Astrocyte (in vitro differentiated cells and primary cell): Measurements from ENCODE around the gene ASPG.

Source experiments
- EZH2 ChIP-seq: IDR thresholded peaks from 2 replicates; pipeline ENCODE4 v1.6.1; 2012; ENCODE audit warnings: mild to moderate bottlenecking, low read length, inconsistent platforms; ENCODE audit not compliant: insufficient read depth
- TF ChIP-seq, protein P1 (sequence below): IDR thresholded peaks from 2 replicates; pipeline ENCODE4 v1.5.1; 2011; ENCODE audit warnings: low read depth, mild to moderate bottlenecking, inconsistent platforms, low read length, moderate library complexity; ENCODE audit not compliant: insufficient read depth

GRCh38 chr14:104147346-104148125 lies 62.0 kb downstream of the ASPG start:
- TF ChIP-seq, protein P1, sequence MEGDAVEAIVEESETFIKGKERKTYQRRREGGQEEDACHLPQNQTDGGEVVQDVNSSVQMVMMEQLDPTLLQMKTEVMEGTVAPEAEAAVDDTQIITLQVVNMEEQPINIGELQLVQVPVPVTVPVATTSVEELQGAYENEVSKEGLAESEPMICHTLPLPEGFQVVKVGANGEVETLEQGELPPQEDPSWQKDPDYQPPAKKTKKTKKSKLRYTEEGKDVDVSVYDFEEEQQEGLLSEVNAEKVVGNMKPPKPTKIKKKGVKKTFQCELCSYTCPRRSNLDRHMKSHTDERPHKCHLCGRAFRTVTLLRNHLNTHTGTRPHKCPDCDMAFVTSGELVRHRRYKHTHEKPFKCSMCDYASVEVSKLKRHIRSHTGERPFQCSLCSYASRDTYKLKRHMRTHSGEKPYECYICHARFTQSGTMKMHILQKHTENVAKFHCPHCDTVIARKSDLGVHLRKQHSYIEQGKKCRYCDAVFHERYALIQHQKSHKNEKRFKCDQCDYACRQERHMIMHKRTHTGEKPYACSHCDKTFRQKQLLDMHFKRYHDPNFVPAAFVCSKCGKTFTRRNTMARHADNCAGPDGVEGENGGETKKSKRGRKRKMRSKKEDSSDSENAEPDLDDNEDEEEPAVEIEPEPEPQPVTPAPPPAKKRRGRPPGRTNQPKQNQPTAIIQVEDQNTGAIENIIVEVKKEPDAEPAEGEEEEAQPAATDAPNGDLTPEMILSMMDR: no peak
- no peak for TF ChIP-seq EZH2
